K562 (cell line): ENCODE results near the gene PSMD2. TPM values are rescaled to one million over a fixed set of nuclear protein-coding genes. Genes with fewer than 3 reads are reported as not detected.
A peak's percentile ranks its signal among the peaks of the same experiment; 100 is the strongest.

Experiments used
- E2F3 ChIP-seq: fragments of 250-450 bp; sonication (Bioruptor Pico); IDR thresholded peaks from 2 replicates; pipeline ENCODE4 v1.4.0; 2020; ENCODE audit warnings: mild to moderate bottlenecking
- MNT ChIP-seq, 2 experiments: fragments of 450-650 bp; conservative IDR thresholded peaks; 2 replicates each; pipeline ENCODE4 v1.6.1; 2017; ENCODE audit warnings: mild to moderate bottlenecking in 2 of 2, moderate library complexity in 2 of 2
- RBM25 ChIP-seq: fragments of 200-400 bp; formaldehyde crosslinking; IDR thresholded peaks from 2 replicates; pipeline ENCODE4 v1.6.1; 2018; ENCODE audit warnings: low read length, low read depth, moderate library complexity; ENCODE audit not compliant: severe bottlenecking
- SIN3A ChIP-seq, 2 experiments: fragments of 150-350 bp in 1 of 2; IDR thresholded peaks; 2 replicates each; pipeline ENCODE4 v1.6.1; 2011 to 2016; ENCODE audit warnings: borderline replicate concordance in 2 of 2, low read depth in 2 of 2, low read length in 2 of 2, mild to moderate bottlenecking in 2 of 2, moderate library complexity in 2 of 2; ENCODE audit not compliant: control insufficient read depth in 1 of 2
- YY1 ChIP-seq, 3 experiments: IDR thresholded peaks; 2 replicates each; pipeline ENCODE4 v1.6.1; 2011; ENCODE audit warnings: low read length in 2 of 3, mild to moderate bottlenecking in 2 of 3, moderate library complexity in 2 of 3, borderline replicate concordance in 1 of 3, control low read depth in 1 of 3, low read depth in 1 of 3; ENCODE audit not compliant: insufficient read depth in 3 of 3, insufficient replicate concordance in 2 of 3, control insufficient read depth in 1 of 3, insufficient read length in 1 of 3; ENCODE audit errors: extremely low read depth in 1 of 3
- polyA plus RNA-seq, 8 experiments: library from polyadenylated mRNA; depleted of rRNA in 4 of 8; stranded (reverse) in 5 of 8; unstranded in 3 of 8; fragments of >200 nt; fragmentation: Nextera tagmentation in 2 of 8; fragmentation: Illumina TruSeq in 1 of 8; extraction: Ambion mirVana in 2 of 8; extraction: Trizol in 1 of 8; gene quantifications; 2 replicates each; pipeline versions ENCODE4 v1.2.1 to v1.2.3, GENCODE V29; 2011 to 2014; ENCODE audit warnings: inconsistent platforms in 1 of 8, missing spikeins in 1 of 8
- total RNA-seq, 7 experiments: library from RNA; depleted of rRNA in 6 of 7; stranded (reverse); fragments of >200 nt in 6 of 7; fragmentation: Illumina TruSeq in 2 of 7; extraction: Trizol in 2 of 7; gene quantifications; 2 replicates each; pipeline versions ENCODE4 v1.2.1 to v1.2.3, GENCODE V29; 2011 to 2021; ENCODE audit warnings: low replicate concordance in 1 of 7
- TF ChIP-seq, protein P1 (sequence below), 2 experiments: fragments of 200-800 bp in 1 of 2; sonication (Bioruptor generic) in 1 of 2; sonication (generic) in 1 of 2; formaldehyde crosslinking in 1 of 2; IDR thresholded peaks in 1 of 2; conservative IDR thresholded peaks in 1 of 2; 2 replicates each; pipeline versions ENCODE4 v1.5.0 to v1.6.1; 2016 to 2020; ENCODE audit warnings: missing compliant biosample characterization in 1 of 2, missing genetic modification characterization in 1 of 2, missing genetic modification reagents in 1 of 2
- TF ChIP-seq, protein P2 (sequence below): sonication (generic); formaldehyde crosslinking; IDR thresholded peaks from 2 replicates; pipeline ENCODE4 v1.8.0; 2022; ENCODE audit warnings: missing genetic modification reagents, mild to moderate bottlenecking, moderate library complexity, borderline replicate concordance
- TF ChIP-seq, protein P3 (sequence below): fragments of 450-650 bp; IDR thresholded peaks from 2 replicates; pipeline ENCODE4 v1.6.1; 2016; ENCODE audit warnings: mild to moderate bottlenecking, moderate library complexity

Gene PSMD2
- total and polyA plus RNA-seq, 9 of the 15 experiments (the other 6 are each of a cell fraction or from before 2014, with no cell fraction given): 152 to 484 (median 295) TPM

DNA sequence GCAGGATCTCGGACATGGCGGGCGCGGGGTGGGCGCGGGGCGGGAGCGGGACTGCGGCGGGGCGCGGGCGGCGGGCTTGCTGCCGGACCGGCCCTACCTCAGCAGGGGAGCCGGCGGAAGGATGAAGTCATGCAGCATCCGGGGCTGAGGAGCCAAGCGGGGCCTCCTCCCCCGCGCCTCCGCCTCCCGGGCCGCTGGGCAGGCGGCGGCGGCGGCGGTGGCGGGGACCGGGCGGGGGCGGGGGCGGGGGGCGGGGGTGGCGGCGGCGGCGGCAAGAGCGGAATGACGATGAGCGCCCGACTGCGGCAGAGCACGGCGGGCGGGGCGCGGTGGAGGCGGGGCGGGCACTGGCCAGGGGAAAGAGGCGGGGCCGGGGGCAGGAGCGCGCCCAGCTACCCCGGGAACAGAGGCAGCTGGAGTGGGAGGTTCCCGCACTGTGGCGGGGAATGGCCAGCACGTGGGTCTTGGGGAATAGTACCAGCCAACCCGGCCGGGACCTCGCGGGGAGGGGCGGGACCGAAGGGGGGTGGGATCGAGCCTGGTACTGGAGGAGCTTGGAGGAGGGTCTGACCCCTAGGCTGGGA lies 37.7 kb upstream of the PSMD2 start, which contains the start of gene CAMK2N2 (continued):
- TF ChIP-seq, protein P1, sequence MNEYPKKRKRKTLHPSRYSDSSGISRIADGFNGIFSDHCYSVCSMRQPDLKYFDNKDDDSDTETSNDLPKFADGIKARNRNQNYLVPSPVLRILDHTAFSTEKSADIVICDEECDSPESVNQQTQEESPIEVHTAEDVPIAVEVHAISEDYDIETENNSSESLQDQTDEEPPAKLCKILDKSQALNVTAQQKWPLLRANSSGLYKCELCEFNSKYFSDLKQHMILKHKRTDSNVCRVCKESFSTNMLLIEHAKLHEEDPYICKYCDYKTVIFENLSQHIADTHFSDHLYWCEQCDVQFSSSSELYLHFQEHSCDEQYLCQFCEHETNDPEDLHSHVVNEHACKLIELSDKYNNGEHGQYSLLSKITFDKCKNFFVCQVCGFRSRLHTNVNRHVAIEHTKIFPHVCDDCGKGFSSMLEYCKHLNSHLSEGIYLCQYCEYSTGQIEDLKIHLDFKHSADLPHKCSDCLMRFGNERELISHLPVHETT (CRISPR knock-in tag; conservative IDR thresholded peaks at IDR 0.05 in 1 of 2, IDR thresholded peaks at IDR 0.05 in 1 of 2): peak in 1 of 2 experiments; percentile 98; a peak in 2 of 4 replicates
- TF ChIP-seq YY1 (IDR thresholded peaks at IDR 0.05; ENCODE audit: borderline replicate concordance in 1 of 3, control insufficient read depth in 1 of 3, extremely low read depth in 1 of 3, insufficient read depth in 3 of 3, insufficient read length in 1 of 3, insufficient replicate concordance in 2 of 3, low read depth in 1 of 3, low read length in 2 of 3): peak in 1 of 3 experiments; percentile 29
- no peak for TF ChIP-seq RBM25
- peak; percentile 19 to 60; a peak in 1 of 4 replicates for TF ChIP-seq MNT (conservative IDR thresholded peaks at IDR 0.05)
- no peak for TF ChIP-seq E2F3 (CRISPR knock-in tag)
- TF ChIP-seq SIN3A (IDR thresholded peaks at IDR 0.05; ENCODE audit: borderline replicate concordance in 2 of 2, control insufficient read depth in 1 of 2, low read depth in 2 of 2, low read length in 2 of 2): 0 out of 4 replicates have a peak, but pooled peaks of 1 of the 2 experiments have one; percentile 37
- TF ChIP-seq, protein P2, sequence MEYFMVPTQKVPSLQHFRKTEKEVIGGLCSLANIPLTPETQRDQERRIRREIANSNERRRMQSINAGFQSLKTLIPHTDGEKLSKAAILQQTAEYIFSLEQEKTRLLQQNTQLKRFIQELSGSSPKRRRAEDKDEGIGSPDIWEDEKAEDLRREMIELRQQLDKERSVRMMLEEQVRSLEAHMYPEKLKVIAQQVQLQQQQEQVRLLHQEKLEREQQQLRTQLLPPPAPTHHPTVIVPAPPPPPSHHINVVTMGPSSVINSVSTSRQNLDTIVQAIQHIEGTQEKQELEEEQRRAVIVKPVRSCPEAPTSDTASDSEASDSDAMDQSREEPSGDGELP (CRISPR knock-in tag): peak; percentile 33; the same call in 1 of the 2 replicates
- TF ChIP-seq, protein P3, sequence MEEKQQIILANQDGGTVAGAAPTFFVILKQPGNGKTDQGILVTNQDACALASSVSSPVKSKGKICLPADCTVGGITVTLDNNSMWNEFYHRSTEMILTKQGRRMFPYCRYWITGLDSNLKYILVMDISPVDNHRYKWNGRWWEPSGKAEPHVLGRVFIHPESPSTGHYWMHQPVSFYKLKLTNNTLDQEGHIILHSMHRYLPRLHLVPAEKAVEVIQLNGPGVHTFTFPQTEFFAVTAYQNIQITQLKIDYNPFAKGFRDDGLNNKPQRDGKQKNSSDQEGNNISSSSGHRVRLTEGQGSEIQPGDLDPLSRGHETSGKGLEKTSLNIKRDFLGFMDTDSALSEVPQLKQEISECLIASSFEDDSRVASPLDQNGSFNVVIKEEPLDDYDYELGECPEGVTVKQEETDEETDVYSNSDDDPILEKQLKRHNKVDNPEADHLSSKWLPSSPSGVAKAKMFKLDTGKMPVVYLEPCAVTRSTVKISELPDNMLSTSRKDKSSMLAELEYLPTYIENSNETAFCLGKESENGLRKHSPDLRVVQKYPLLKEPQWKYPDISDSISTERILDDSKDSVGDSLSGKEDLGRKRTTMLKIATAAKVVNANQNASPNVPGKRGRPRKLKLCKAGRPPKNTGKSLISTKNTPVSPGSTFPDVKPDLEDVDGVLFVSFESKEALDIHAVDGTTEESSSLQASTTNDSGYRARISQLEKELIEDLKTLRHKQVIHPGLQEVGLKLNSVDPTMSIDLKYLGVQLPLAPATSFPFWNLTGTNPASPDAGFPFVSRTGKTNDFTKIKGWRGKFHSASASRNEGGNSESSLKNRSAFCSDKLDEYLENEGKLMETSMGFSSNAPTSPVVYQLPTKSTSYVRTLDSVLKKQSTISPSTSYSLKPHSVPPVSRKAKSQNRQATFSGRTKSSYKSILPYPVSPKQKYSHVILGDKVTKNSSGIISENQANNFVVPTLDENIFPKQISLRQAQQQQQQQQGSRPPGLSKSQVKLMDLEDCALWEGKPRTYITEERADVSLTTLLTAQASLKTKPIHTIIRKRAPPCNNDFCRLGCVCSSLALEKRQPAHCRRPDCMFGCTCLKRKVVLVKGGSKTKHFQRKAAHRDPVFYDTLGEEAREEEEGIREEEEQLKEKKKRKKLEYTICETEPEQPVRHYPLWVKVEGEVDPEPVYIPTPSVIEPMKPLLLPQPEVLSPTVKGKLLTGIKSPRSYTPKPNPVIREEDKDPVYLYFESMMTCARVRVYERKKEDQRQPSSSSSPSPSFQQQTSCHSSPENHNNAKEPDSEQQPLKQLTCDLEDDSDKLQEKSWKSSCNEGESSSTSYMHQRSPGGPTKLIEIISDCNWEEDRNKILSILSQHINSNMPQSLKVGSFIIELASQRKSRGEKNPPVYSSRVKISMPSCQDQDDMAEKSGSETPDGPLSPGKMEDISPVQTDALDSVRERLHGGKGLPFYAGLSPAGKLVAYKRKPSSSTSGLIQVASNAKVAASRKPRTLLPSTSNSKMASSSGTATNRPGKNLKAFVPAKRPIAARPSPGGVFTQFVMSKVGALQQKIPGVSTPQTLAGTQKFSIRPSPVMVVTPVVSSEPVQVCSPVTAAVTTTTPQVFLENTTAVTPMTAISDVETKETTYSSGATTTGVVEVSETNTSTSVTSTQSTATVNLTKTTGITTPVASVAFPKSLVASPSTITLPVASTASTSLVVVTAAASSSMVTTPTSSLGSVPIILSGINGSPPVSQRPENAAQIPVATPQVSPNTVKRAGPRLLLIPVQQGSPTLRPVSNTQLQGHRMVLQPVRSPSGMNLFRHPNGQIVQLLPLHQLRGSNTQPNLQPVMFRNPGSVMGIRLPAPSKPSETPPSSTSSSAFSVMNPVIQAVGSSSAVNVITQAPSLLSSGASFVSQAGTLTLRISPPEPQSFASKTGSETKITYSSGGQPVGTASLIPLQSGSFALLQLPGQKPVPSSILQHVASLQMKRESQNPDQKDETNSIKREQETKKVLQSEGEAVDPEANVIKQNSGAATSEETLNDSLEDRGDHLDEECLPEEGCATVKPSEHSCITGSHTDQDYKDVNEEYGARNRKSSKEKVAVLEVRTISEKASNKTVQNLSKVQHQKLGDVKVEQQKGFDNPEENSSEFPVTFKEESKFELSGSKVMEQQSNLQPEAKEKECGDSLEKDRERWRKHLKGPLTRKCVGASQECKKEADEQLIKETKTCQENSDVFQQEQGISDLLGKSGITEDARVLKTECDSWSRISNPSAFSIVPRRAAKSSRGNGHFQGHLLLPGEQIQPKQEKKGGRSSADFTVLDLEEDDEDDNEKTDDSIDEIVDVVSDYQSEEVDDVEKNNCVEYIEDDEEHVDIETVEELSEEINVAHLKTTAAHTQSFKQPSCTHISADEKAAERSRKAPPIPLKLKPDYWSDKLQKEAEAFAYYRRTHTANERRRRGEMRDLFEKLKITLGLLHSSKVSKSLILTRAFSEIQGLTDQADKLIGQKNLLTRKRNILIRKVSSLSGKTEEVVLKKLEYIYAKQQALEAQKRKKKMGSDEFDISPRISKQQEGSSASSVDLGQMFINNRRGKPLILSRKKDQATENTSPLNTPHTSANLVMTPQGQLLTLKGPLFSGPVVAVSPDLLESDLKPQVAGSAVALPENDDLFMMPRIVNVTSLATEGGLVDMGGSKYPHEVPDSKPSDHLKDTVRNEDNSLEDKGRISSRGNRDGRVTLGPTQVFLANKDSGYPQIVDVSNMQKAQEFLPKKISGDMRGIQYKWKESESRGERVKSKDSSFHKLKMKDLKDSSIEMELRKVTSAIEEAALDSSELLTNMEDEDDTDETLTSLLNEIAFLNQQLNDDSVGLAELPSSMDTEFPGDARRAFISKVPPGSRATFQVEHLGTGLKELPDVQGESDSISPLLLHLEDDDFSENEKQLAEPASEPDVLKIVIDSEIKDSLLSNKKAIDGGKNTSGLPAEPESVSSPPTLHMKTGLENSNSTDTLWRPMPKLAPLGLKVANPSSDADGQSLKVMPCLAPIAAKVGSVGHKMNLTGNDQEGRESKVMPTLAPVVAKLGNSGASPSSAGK: peak; percentile 51; the same call in 1 of the 2 replicates
